Measurements from ENCODE around the gene BLCAP.
"Not testable (repeated sequence)": the region's sequence is repeated elsewhere in the genome, so short reads cannot be mapped to it uniquely, and the experiment has no call there.

BLCAP gene

DNA sequence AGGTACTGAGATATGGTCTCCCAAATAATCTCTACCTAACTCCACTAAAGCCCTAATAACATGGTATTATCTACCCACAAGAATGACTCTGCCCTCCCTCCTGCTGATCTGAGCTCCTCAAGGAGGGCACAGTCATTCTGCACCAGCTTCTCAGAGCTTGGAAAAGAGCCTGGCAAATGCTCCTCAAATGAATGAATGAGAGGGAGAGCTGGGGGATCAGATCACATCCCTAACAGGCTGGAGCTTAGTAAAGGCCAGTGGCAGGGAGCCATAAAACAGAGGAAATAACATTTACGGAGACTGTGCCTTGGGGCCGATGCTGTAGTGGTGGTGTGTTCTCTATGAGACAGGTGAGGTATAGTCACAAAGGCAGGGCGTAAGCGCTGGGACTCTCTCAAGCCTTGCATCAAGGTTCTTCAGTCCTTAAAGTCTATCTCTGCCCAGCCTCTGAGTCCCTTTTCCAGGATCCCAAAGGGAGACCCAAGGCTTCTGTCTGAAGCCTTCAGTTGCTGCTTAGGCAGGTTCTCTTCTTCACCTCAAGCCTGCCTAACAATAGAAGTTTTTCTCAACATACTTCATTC lies 13.8 kb downstream of the BLCAP start:
- DNase-seq, result no peak

DNA sequence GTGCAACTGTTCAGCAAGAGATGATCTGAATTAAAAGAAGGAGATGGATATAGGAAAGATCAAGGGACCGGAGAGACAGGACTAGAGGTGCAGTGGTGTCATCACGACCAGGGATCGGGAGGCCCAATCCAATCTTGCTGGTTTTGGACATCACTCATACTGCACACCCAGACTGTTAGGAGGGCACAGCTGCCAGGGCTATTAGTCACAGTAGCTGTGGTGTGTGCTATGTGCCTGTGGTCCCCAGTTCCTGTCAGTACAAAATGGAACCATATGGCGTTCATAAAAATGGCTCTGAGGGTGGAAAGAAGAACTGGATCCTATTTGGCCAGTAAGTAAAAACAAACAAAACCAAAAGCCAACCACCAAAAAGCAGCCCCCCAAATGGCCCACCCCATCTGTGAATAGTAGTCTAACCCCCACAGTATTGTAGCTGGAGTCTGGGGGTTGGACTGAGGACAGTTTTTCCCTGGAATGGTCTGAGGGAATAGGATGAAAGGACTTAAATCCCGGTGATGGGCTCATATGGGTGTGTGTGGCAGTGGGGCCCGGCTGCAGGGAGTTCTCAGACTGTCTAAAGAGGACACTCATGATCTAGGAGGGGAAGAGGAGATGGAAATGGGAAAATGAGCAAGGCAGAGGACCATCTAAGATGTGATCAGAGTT lies 15.9 kb downstream of the BLCAP start:
- no peak for DNase-seq

DNA sequence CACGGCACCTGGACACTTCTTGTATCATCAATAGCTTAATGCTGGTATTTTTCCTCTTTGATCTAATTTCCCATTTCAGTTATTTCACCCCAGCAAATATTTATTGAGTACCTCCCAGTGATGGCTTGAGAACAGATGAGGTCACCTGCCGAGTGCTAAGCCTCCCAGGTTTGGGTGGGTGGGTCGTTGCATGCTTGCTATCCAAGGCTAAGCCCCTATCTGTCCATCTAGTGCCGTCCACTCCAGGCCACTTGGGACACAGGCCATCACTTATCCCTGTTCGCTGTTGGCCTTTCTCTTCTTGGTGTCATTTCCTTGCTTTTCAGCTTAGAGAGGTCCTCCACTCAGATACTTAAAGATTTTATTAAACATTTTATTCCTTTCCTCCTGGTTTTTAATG lies 17.4 kb downstream of the BLCAP start:
- no peak for DNase-seq

- DNase-seq, result no peak
These were observed 21.4 kb downstream of the BLCAP start for GRCh38 chr20:37506152-37506725.

- DNase-seq, result no peak
These were observed 22.2 kb downstream of the BLCAP start for GRCh38 chr20:37505263-37506151.

DNA sequence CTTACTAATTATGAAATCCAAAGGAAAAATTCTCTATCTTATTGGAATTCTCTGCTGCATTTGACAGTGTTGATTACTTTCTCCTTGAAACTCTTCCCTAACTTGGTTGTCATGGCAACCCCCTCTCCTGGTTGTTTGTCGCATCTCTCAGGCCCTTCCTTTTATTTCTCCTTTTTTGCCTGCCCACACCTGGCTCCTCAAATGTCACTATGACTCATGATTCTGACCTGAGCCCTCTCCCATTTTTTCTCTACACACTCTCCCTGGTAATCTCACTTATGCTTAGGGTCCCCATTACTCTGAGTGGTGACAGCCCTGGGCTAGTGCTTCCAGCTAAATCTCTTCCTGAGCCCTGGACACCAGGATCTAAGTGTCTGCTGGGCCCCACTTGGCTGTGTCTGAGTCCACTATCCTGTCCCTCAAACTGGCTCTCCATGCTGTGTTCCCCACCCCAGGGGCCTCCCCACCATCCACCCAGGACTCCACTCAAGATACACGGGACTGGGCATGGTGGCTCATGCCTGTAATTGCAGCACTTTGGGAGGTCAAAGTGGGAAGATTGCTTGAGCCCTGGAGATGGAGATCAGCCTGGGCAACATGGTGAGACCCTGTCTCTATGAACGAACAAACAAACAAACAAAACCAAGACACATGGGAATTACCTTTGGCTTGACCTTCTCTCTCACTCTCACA lies 23.1 kb downstream of the BLCAP start:
- DNase-seq, result no peak

- DNase-seq, result no peak
These were observed 24.3 kb downstream of the BLCAP start for GRCh38 chr20:37503256-37503927.

DNA sequence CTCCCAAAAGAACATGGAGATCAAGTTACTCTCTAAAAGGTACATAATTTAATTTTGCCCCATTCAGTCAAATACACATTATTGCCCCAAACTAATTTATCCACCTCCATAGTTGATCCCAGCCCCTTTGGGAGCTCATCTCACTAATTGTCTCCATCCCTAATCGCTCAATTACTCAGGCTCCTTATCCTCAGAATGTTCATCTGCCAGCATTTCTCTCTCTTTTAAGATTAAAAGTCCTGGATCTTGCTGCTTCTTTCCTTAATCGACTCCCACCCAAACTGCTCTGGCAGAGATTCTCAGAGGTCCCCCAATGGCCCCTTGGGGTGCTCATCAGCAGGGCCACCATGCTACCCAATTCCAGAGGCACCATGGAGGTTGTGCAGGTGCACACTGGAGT lies 25.0 kb downstream of the BLCAP start:
- DNase-seq, result no peak

- peak; percentile 20 for DNase-seq
These were observed 25.7 kb downstream of the BLCAP start for GRCh38 chr20:37501940-37502339.

GRCh38 chr20:37500311-37500710 lies 27.4 kb downstream of the BLCAP start:
- DNase-seq, result peak; percentile 75

DNA sequence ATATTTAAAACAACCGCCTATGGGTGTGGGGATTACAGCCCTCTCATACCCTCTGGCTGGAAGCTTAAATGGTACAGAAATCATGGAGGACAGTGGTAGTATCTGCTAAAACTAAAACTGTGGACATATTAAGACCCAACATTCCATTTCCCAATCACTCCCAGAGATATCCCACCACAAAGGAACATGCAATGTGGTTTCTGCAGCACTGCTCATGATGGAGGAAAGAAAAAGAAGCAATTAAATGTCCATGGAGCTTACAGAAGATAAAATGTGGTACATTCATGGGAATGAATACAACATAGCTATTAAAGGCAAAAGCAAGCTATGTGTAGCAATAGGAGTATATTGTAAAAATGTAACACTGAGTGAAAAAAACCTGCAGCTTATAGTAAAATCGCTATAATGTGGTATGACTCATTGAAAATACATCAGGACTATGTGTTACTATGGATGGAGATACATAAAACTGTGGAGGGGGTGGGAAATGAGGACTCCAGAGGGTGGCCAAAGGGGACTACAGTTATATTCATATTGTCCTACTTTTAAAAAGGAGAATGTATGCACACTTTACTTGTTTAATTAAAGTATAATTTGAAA lies 29.5 kb downstream of the BLCAP start:
- DNase-seq, result no peak

DNA sequence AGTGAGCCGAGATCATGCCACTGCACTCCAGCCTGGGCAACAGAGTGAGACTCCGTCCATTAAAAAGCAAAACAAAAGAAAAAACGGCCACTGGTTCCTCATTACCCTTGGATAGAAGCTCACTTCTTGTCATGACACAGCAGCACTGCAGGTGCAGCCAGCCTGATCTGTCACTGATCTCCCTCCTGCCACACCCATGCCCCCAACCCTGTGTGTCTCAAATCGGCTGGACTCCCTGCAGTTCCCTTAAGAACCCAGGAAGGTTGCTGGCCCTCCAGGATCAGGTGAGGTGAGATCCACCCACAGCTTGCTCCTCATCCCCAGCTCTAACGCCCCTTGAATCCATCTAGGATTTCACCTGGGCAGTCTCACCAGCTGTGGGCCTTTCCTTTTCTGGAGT lies 32.9 kb downstream of the BLCAP start:
- DNase-seq, result no peak

- DNase-seq, result no peak
These were observed 33.4 kb downstream of the BLCAP start for GRCh38 chr20:37494301-37494700.

DNA sequence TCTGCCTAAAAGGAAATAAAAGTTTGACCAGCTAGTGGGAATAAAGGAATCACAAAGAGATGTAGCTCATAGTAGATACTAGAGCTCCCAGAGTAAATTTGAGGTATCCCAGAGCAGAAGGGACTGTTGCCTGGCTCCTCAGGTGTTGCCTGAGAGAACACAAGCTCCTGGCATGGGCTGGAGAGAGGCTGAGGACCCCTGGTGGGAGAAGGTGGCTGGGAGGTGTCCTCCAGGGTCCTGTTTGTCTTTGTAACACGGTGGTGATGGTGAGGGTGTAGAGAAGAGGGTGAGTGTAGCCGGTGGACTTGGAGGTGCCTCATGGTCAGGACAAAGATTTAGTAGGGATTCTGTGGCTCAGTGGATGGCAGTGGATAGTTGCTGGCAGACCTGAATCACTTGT lies 34.7 kb downstream of the BLCAP start:
- no peak for DNase-seq

- no peak for DNase-seq
These were observed 35.5 kb downstream of the BLCAP start for GRCh38 chr20:37492096-37492625.

GRCh38 chr20:37490663-37491350 lies 36.9 kb downstream of the BLCAP start:
- no peak for DNase-seq

- not testable (repeated sequence) for DNase-seq
These were observed 41.5 kb downstream of the BLCAP start for GRCh38 chr20:37486209-37486608.

GRCh38 chr20:37484331-37484730 lies 43.3 kb downstream of the BLCAP start:
- DNase-seq, result no peak

DNA sequence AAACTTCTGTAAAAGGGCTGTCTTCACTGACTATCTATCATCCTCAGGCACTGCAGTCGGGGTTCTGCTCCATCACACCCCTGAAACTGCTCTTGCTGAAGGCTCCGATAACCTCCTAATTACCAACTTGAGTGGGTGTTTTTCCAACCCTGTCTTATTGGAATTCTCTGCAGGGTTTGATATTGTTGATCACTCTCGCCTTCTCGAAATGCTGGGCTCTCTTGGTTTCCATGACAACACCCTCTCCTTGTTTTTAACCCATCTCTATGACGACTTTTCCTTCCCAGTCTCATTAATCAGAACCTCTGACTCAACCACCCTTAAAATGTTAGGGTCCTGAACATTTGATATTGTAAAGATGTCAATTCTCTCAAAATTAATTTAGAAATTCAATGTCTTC lies 46.1 kb downstream of the BLCAP start:
- no peak for DNase-seq

- no peak for DNase-seq
These were observed 46.8 kb downstream of the BLCAP start for GRCh38 chr20:37480919-37481318.

All from NCI-H774 (cell line).